H4 (cell line): ENCODE data around the gene SRGAP1. TPM values are rescaled to one million over a fixed set of nuclear protein-coding genes. Genes with fewer than 3 reads are reported as not detected.

ENCODE experiments used
- DNase-seq: peaks from one replicate; pipeline ENCODE4 v3.0.0-alpha.2; 2015; ENCODE audit warnings: low spot score
- total RNA-seq: library from RNA; depleted of rRNA; stranded (reverse); fragments of >200 nt; shearing (Covaris generic); gene quantifications from 2 replicates; pipeline ENCODE4 v1.2.3, GENCODE V29; 2014; rRNA removed

The SRGAP1 gene
- total RNA-seq, 1 experiment from 2014 or later: 1.6 TPM

- DNase-seq: no peak
Measured at GRCh38 chr12:64203775-64204174, 359.3 kb downstream of the SRGAP1 start.

GRCh38 chr12:64205542-64205941, 361.0 kb downstream of the SRGAP1 start:
- no peak for DNase-seq

- no peak for DNase-seq
Measured at GRCh38 chr12:64207453-64207852, 363.0 kb downstream of the SRGAP1 start.

Other genes starting within 250 kb of the SRGAP1 start
- 2.5 and 4.0 TPM in 2 replicates for gene DPY19L2, start 176.2 kb upstream of the SRGAP1 start, total RNA-seq
- 28.9 and 33.5 TPM in 2 replicates for gene RXYLT1, start 64.8 kb upstream of the SRGAP1 start, total RNA-seq